Subcutaneous adipose tissue (tissue), 4 donors: ENCODE results near the gene SF1. TPM values are rescaled to one million over a fixed set of nuclear protein-coding genes. Genes with fewer than 3 reads are reported as not detected.

ENCODE experiments used
- CTCF ChIP-seq: fragments of 450-650 bp; IDR thresholded peaks from one replicate; pipeline ENCODE4 v1.5.1; 2016; ENCODE audit warnings: low read depth, mild to moderate bottlenecking, control low read depth, antibody characterized with exemption, moderate library complexity
- total RNA-seq, 4 donors: library from RNA; depleted of rRNA; stranded (reverse); fragments of >200 nt; gene quantifications; one replicate each; pipeline ENCODE4 v1.1.0, GENCODE V29; 2016

The SF1 gene
- total RNA-seq: 100 to 1,000 TPM; 215 to 388 (median 273) TPM

- no peak for TF ChIP-seq CTCF
Observed at GRCh38 chr11:64778473-64779298, at the start of gene SF1. Gene SF1 (minus strand): TSS chr11:64778542. CDS start chr11:64778392, 150 bp downstream.

- no peak for TF ChIP-seq CTCF
Observed at GRCh38 chr11:64827451-64827839, 49.1 kb upstream of the SF1 start.

- no peak for TF ChIP-seq CTCF
Observed at GRCh38 chr11:64826578-64827450, 48.5 kb upstream of the SF1 start.

GRCh38 chr11:64826062-64826461 lies 47.7 kb upstream of the SF1 start:
- TF ChIP-seq CTCF: no peak

- no peak for TF ChIP-seq CTCF
Observed at GRCh38 chr11:64823568-64824119, 45.3 kb upstream of the SF1 start.

- TF ChIP-seq CTCF: no peak
Observed at GRCh38 chr11:64817476-64817875, 39.1 kb upstream of the SF1 start.

GRCh38 chr11:64814712-64815187 lies 36.4 kb upstream of the SF1 start:
- TF ChIP-seq CTCF: no peak
